GM13977 (cell line): ENCODE data around the gene PDGFB.
A peak's percentile ranks its signal among the peaks of the same experiment; 100 is the strongest.

Experiments
- DNase-seq: peaks from one replicate; pipeline ENCODE4 v3.0.0; 2012; ENCODE audit warnings: low spot score
- in situ Hi-C: fragments of 300-500 bp; cut with MboI; formaldehyde crosslinking; loops from one replicate; pipeline ENCODE4 v1.12.0; 2022; ENCODE audit warnings: low sequenced_read_pairs, low pct_unique_long_range_greater_than_20kb, mixed read lengths, inconsistent platforms; ENCODE audit not compliant: unreplicated experiment
- TF ChIP-seq, protein P1 (sequence below): IDR thresholded peaks from 2 replicates; pipeline ENCODE4 v1.5.1; 2012; ENCODE audit warnings: mild to moderate bottlenecking, control low read depth; ENCODE audit not compliant: insufficient read depth; ENCODE audit errors: extremely low read depth, missing control alignments

Gene PDGFB

DNA sequence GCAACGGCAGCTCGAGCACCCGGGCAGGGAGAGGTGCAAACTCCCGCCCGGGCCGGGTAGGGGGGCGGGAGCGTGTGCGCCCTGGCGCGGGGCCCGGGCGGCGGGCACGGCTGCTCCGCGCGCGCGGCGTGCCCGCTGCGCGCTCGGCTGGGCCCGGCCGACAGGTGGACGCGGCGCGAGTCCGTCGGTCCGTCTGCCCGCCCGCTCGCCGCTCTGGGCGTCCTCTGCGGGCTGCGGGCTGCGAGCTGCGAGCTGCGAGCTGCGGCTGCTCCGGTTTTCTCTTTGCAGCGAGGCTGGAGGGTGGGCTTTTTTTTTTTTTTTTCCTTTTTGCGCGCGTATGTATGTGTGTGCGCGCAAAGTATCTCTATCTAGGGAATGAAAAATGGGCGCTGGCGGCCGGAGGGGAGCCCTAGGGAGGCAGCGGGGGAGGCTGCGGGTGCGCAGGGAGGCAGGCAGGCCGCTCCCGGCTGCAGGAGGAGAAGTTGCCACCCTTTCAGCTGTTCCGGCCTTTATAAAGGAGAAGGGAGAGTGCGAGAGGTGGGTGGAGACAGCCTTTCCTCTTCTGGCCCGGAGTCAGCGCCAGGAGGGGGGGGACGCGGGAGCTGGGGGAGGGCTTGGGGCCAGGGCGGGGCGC is at the start of gene PDGFB:
TSS of gene PDGFB (minus strand) at position 487 of the 634 bp plus-strand sequence. CDS start 1,019 bp downstream, outside the sequence.
- in situ Hi-C loops, result no loop called here
- DNase-seq, result no peak
- TF ChIP-seq, protein P1, sequence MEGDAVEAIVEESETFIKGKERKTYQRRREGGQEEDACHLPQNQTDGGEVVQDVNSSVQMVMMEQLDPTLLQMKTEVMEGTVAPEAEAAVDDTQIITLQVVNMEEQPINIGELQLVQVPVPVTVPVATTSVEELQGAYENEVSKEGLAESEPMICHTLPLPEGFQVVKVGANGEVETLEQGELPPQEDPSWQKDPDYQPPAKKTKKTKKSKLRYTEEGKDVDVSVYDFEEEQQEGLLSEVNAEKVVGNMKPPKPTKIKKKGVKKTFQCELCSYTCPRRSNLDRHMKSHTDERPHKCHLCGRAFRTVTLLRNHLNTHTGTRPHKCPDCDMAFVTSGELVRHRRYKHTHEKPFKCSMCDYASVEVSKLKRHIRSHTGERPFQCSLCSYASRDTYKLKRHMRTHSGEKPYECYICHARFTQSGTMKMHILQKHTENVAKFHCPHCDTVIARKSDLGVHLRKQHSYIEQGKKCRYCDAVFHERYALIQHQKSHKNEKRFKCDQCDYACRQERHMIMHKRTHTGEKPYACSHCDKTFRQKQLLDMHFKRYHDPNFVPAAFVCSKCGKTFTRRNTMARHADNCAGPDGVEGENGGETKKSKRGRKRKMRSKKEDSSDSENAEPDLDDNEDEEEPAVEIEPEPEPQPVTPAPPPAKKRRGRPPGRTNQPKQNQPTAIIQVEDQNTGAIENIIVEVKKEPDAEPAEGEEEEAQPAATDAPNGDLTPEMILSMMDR, result no peak

DNA sequence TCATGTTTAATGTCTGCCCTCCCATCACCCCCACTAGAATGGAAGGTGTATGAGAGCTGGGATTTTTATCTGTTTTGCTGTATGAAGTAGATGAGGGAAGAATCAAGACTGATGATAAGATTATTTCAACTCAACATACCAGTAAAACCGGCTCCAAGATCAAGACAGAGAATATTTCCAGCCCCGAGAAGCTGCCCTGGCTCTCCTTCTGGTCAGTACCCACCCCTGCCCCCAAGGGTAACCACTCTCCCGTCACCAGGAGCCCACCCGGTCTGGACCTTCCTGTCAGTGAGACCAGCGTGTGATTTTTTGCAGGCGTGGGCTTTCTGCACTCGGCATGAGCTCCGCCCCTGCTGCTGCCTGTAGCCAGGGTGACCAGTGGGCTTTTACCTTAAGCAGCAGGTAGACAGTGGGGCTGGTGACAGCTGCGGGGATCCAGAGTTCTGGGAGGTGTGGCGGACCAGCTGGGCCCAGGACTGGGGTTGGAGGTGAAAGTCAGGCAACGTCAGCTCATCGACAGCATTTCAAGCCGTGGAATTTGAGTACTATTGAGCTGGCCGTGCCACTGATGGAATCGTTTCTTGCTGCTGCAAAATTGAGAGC is 49.1 kb upstream of the PDGFB start:
- no peak for DNase-seq
- in situ Hi-C loops, result no loop called here
- TF ChIP-seq, protein P1, result no peak

DNA sequence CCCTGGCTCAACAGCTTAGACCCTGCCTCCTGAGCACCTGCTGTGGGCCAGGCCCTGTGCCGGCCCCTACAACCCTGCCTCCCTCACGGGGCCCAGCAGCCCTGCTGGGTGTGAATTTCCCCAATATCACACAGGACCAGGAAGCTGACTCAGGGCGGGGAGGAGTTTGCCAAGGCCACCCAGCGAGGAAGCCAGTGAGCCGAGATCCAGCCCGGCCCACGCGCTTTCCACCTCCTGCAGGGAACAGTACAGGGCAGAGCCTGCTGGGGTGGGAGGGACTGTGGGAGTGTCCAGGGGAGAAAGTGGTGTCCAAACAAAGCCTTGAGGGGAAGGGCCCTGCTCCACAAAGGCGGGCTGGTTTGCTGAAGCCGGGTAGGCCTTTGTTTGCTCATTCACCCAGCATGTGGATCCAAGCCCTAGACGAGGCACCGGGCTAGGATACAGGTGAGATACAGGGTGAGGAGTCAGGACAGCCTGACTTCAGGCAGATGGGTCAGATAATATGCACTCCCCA is 47.8 kb upstream of the PDGFB start:
- TF ChIP-seq, protein P1, result no peak
- in situ Hi-C loops, result no loop called here
- no peak for DNase-seq

DNA sequence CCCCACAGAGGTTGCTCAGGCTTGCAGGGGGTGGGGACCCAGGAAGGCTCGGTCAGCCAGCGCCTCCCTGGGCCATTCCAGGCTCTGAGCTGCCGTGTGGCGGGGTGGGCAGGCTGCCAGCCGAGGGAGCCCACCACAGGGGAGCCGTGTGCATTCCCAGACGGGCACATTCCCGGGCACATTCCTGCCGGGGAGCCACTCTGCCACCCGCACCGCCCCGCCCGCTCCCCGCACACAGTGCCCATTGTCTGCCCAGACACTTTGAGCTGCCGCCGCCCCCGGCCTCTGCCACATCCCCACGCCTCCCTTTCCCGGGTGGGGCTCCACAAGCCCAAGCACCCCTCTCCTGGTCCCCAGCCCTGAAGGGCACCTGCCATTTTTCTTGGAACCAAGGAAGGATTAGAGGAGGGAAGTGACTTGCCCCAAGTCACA is 47.3 kb upstream of the PDGFB start:
- DNase-seq, result no peak
- in situ Hi-C loops, result no loop called here
- TF ChIP-seq, protein P1, result no peak

DNA sequence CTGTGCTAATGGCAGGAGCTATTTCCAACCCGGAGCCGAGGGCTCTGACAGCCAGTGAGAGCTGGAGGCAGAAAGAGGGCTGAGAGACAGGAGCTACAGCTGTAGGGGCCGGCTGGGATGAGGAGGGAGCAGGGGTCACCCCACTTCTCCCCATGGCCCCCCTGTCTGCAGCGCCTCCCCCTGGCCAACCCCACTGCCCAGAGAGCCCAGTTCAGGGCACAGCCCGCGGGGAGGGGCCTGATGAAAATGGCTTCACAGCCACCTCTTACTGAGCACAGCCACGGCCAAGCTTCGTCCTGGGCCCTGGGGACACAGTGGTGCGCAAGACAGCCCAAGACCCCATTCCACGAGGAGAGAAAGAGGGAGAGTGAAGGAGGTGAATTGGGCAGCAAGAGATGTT is 46.7 kb upstream of the PDGFB start:
- DNase-seq, result no peak
- in situ Hi-C loops, result no loop called here
- TF ChIP-seq, protein P1, result peak; percentile 20

DNA sequence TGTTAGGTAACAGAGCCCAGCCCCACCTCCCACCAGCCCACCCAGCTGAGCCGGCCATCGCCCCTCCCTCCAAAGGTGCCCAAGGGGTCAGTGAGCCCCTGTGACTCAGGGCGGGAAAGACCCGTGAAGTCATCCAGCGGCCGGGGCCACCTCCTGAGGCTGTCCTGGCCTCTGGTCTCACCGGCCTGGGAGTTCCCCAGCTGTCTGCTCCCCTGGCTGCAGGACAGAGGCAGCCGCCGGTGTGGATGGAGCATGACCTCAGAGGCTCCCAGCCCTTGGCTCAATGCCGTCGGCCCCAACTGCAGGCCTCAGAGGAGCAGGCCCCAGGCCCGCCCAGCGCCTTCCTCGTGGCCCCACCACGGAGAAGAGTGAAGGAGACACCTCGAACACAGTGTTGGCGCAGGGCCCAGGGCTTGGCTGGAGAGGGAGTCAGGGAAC is 46.0 kb upstream of the PDGFB start:
- TF ChIP-seq, protein P1, result no peak
- in situ Hi-C loops, result no loop called here
- DNase-seq, result peak; percentile 59
